ENCODE data around the gene AGAP3. TPM values are rescaled to one million over a fixed set of nuclear protein-coding genes. Genes with fewer than 3 reads are reported as not detected.

The AGAP3 gene
- total RNA-seq, 1 experiment from 2014 or later, result 126 TPM

- Histone ChIP-seq H3K36me3 (ENCODE audit: control insufficient read depth in 1 of 2, insufficient read depth in 2 of 2, low read length in 2 of 2) (peaks cover 17 to 18% of the 10 kb centered on the region in 2 experiments; a peak in 3 of 4 replicates), H3K9ac (ENCODE audit: low read length) (no peak overlapping the region), H4K20me1 (ENCODE audit: insufficient read depth) (no peaks in the 10 kb centered on the region), H3K27me3 (ENCODE audit: insufficient read depth, low read length) (no peaks in the 10 kb centered on the region), H3K9me3 (ENCODE audit: control insufficient read depth in 1 of 2, insufficient read depth in 1 of 2, low read depth in 1 of 2, low read length in 2 of 2) (no peaks in the 10 kb centered on the region), H2AFZ (ENCODE audit: low read depth, low read length, poor library complexity, severe bottlenecking) (no peak overlapping the region), H3K4me3 (replicated peaks in 1 of 2; ENCODE audit: low read depth in 1 of 2, low read length in 2 of 2) (no peak overlapping the region), H3K27ac (ENCODE audit: low read depth, low read length) (no peak overlapping the region), H3K79me2 (ENCODE audit: insufficient read depth, low read length) (no peaks in the 10 kb centered on the region), H3K4me2 (ENCODE audit: low read length) (no peak overlapping the region), H3K4me1 (ENCODE audit: control insufficient read depth in 1 of 2, insufficient read depth in 2 of 2, low read length in 2 of 2) (no peaks in the 10 kb centered on the region), H3K9me2 (ENCODE audit: insufficient read depth) (no peaks in the 10 kb centered on the region)
- intact Hi-C loops (cut with micrococcal nuclease), result no loop called here
- ATAC-seq, result no peak
- RAD21 ChIA-PET (ENCODE audit: low non-redundant PET in 1 of 2, low total read pairs in 2 of 2, uncharacterized antibody in 2 of 2, unreplicated experiment in 2 of 2), result no interaction called here
- TF ChIP-seq RAD21 (IDR thresholded peaks at IDR 0.05; ENCODE audit: low read depth) (no peak), CBX3 (IDR thresholded peaks at IDR 0.05; ENCODE audit: low read depth) (no peak), ZNF274 (IDR thresholded peaks at IDR 0.05; ENCODE audit: low read depth, low read length) (no peak), TCF7L2 (IDR thresholded peaks at IDR 0.05; ENCODE audit: borderline replicate concordance, extremely low read depth, insufficient read depth, insufficient read length) (no peak), SIN3A (IDR thresholded peaks at IDR 0.05; ENCODE audit: low read depth) (no peak), EGR1 (IDR thresholded peaks at IDR 0.05; ENCODE audit: low read depth) (no peak), POLR2A (IDR thresholded peaks at IDR 0.05; ENCODE audit: borderline replicate concordance, extremely low read depth, insufficient read depth, insufficient read length) (no peak), ELF1 (IDR thresholded peaks at IDR 0.05; ENCODE audit: borderline replicate concordance, low read depth) (no peak), EZH2phosphoT487 (IDR thresholded peaks at IDR 0.05; ENCODE audit: borderline replicate concordance) (no peak), FOSL1 (IDR thresholded peaks at IDR 0.05; ENCODE audit: low read depth) (no peak), ZBTB33 (IDR thresholded peaks at IDR 0.05; ENCODE audit: extremely low read depth, insufficient replicate concordance, low read length) (no peak), ZFX (IDR thresholded peaks at IDR 0.05) (no peak), JUND (IDR thresholded peaks at IDR 0.05) (no peak), CTCF (IDR thresholded peaks at IDR 0.05 in 2 of 3, conservative IDR thresholded peaks at IDR 0.05 in 1 of 3; ENCODE audit: borderline replicate concordance in 1 of 3, insufficient read depth in 1 of 3, low read depth in 2 of 3, low read length in 2 of 3) (no peak), CEBPB (IDR thresholded peaks at IDR 0.05; ENCODE audit: low read depth) (no peak), MAX (IDR thresholded peaks at IDR 0.05) (no peak), YY1 (IDR thresholded peaks at IDR 0.05; ENCODE audit: extremely low read depth, insufficient replicate concordance, low read depth, low read length) (no peak), SP1 (IDR thresholded peaks at IDR 0.05; ENCODE audit: low read depth) (no peak)
- TF ChIP-seq, protein P1, sequence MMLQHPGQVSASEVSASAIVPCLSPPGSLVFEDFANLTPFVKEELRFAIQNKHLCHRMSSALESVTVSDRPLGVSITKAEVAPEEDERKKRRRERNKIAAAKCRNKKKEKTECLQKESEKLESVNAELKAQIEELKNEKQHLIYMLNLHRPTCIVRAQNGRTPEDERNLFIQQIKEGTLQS (IDR thresholded peaks at IDR 0.05), result no peak
- TF ChIP-seq, protein P2, sequence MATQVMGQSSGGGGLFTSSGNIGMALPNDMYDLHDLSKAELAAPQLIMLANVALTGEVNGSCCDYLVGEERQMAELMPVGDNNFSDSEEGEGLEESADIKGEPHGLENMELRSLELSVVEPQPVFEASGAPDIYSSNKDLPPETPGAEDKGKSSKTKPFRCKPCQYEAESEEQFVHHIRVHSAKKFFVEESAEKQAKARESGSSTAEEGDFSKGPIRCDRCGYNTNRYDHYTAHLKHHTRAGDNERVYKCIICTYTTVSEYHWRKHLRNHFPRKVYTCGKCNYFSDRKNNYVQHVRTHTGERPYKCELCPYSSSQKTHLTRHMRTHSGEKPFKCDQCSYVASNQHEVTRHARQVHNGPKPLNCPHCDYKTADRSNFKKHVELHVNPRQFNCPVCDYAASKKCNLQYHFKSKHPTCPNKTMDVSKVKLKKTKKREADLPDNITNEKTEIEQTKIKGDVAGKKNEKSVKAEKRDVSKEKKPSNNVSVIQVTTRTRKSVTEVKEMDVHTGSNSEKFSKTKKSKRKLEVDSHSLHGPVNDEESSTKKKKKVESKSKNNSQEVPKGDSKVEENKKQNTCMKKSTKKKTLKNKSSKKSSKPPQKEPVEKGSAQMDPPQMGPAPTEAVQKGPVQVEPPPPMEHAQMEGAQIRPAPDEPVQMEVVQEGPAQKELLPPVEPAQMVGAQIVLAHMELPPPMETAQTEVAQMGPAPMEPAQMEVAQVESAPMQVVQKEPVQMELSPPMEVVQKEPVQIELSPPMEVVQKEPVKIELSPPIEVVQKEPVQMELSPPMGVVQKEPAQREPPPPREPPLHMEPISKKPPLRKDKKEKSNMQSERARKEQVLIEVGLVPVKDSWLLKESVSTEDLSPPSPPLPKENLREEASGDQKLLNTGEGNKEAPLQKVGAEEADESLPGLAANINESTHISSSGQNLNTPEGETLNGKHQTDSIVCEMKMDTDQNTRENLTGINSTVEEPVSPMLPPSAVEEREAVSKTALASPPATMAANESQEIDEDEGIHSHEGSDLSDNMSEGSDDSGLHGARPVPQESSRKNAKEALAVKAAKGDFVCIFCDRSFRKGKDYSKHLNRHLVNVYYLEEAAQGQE (IDR thresholded peaks at IDR 0.05; ENCODE audit: low read depth), result no peak
- no TSS peak for BruUV-seq (replicated peaks)
- DNase-seq (ENCODE audit: low read depth, low spot score), result no peak
- POLR2A ChIA-PET, result no interaction called here
- CTCF ChIA-PET, result no interaction called here
Observed at GRCh38 chr7:151140826-151141225, 54.6 kb downstream of the AGAP3 start.
